ENCODE results near the gene SSBP2. TPM values are rescaled to one million over a fixed set of nuclear protein-coding genes. Genes with fewer than 3 reads are reported as not detected.
"Not testable (repeated sequence)": the region's sequence is repeated elsewhere in the genome, so short reads cannot be mapped to it uniquely, and the experiment has no call there.

Gene SSBP2
- total RNA-seq, 2 donors from 2014 or later, result 39.6 to 43.9 TPM

GRCh38 chr5:81630684-81631083 is 120.2 kb downstream of the SSBP2 start:
- H3K4me3 Mint-ChIP-seq, result no peak overlapping the region

GRCh38 chr5:81629986-81630385 is 120.9 kb downstream of the SSBP2 start:
- peaks cover 8% of the 10 kb centered on the region for H3K4me1 Mint-ChIP-seq
- H3K9me3 ChIP-seq (ENCODE audit: control insufficient read depth, low read length, poor library complexity, severe bottlenecking), result no peaks in the 10 kb centered on the region
- no peaks in the 10 kb centered on the region for H3K27me3 Mint-ChIP-seq
- H3K27ac Mint-ChIP-seq, result no peak overlapping the region
- peaks cover 6% of the 10 kb centered on the region for H3K36me3 Mint-ChIP-seq (ENCODE audit: low read depth)
- DNase-seq, result no peak
- no peak overlapping the region for H3K4me3 Mint-ChIP-seq
- no peak for ATAC-seq

More at GRCh38 chr5:81630684-81631083, 120.2 kb downstream of the SSBP2 start:
- H3K9me3 ChIP-seq (ENCODE audit: control insufficient read depth, low read length, poor library complexity, severe bottlenecking), result no peaks in the 10 kb centered on the region
- Mint-ChIP-seq H3K4me1 (peaks cover 6% of the 10 kb centered on the region), H3K27me3 (no peaks in the 10 kb centered on the region), H3K36me3 (ENCODE audit: low read depth) (peaks cover 6% of the 10 kb centered on the region), H3K27ac (no peak overlapping the region)
- ATAC-seq (peak; percentile 26), DNase-seq (no peak)

GRCh38 chr5:81628061-81628460 is 122.8 kb downstream of the SSBP2 start:
- not testable (repeated sequence) for DNase-seq; H3K4me3 Mint-ChIP-seq; H3K27me3 Mint-ChIP-seq; H3K4me1 Mint-ChIP-seq; H3K36me3 Mint-ChIP-seq (ENCODE audit: low read depth); H3K9me3 ChIP-seq (ENCODE audit: control insufficient read depth, low read length, poor library complexity, severe bottlenecking); H3K27ac Mint-ChIP-seq; ATAC-seq

GRCh38 chr5:81626524-81626923 is 124.4 kb downstream of the SSBP2 start:
- no peak overlapping the region for H3K27ac Mint-ChIP-seq
- no peaks in the 10 kb centered on the region for H3K9me3 ChIP-seq (ENCODE audit: control insufficient read depth, low read length, poor library complexity, severe bottlenecking)
- H3K4me3 Mint-ChIP-seq, result no peak overlapping the region
- no peaks in the 10 kb centered on the region for H3K27me3 Mint-ChIP-seq
- H3K4me1 Mint-ChIP-seq, result peaks cover 8% of the 10 kb centered on the region
- ATAC-seq (no peak), DNase-seq (no peak)
- H3K36me3 Mint-ChIP-seq (ENCODE audit: low read depth), result peaks cover 6% of the 10 kb centered on the region

GRCh38 chr5:81609810-81610375 is 141.0 kb downstream of the SSBP2 start:
- peaks cover 8% of the 10 kb centered on the region for H3K36me3 Mint-ChIP-seq (ENCODE audit: low read depth)
- peaks cover 6% of the 10 kb centered on the region for H3K4me1 Mint-ChIP-seq
- no peaks in the 10 kb centered on the region for H3K27me3 Mint-ChIP-seq
- no peaks in the 10 kb centered on the region for H3K9me3 ChIP-seq (ENCODE audit: control insufficient read depth, low read length, poor library complexity, severe bottlenecking)
- no peak overlapping the region for H3K27ac Mint-ChIP-seq
- DNase-seq (no peak), ATAC-seq (no peak)
- H3K4me3 Mint-ChIP-seq, result no peak overlapping the region

- Mint-ChIP-seq H3K4me3 (no peak overlapping the region), H3K27ac (no peak overlapping the region), H3K27me3 (no peaks in the 10 kb centered on the region), H3K4me1 (peaks cover 6% of the 10 kb centered on the region), H3K36me3 (ENCODE audit: low read depth) (peaks cover 4% of the 10 kb centered on the region)
- no peaks in the 10 kb centered on the region for H3K9me3 ChIP-seq (ENCODE audit: control insufficient read depth, low read length, poor library complexity, severe bottlenecking)
- ATAC-seq (no peak), DNase-seq (no peak)
Observed at GRCh38 chr5:81608976-81609375, 141.9 kb downstream of the SSBP2 start.

- H3K4me3 Mint-ChIP-seq, result no peak overlapping the region
- H3K27ac Mint-ChIP-seq, result no peak overlapping the region
- no peak for ATAC-seq
- no peaks in the 10 kb centered on the region for H3K9me3 ChIP-seq (ENCODE audit: control insufficient read depth, low read length, poor library complexity, severe bottlenecking)
- H3K27me3 Mint-ChIP-seq, result no peaks in the 10 kb centered on the region
- H3K4me1 Mint-ChIP-seq, result peaks cover 9% of the 10 kb centered on the region
- no peak for DNase-seq
- H3K36me3 Mint-ChIP-seq (ENCODE audit: low read depth), result peaks cover 4% of the 10 kb centered on the region
Observed at GRCh38 chr5:81607693-81608092, 143.2 kb downstream of the SSBP2 start.

- no peak overlapping the region for H3K27ac Mint-ChIP-seq
- no peaks in the 10 kb centered on the region for H3K9me3 ChIP-seq (ENCODE audit: control insufficient read depth, low read length, poor library complexity, severe bottlenecking)
- H3K27me3 Mint-ChIP-seq, result no peaks in the 10 kb centered on the region
- no peak for DNase-seq
- no peak overlapping the region for H3K4me3 Mint-ChIP-seq
- ATAC-seq, result no peak
- peaks cover 14% of the 10 kb centered on the region for H3K4me1 Mint-ChIP-seq
- H3K36me3 Mint-ChIP-seq (ENCODE audit: low read depth), result peaks cover 4% of the 10 kb centered on the region
Observed at GRCh38 chr5:81606150-81606549, 144.7 kb downstream of the SSBP2 start.

GRCh38 chr5:81605299-81605698 is 145.6 kb downstream of the SSBP2 start:
- no peaks in the 10 kb centered on the region for H3K9me3 ChIP-seq (ENCODE audit: control insufficient read depth, low read length, poor library complexity, severe bottlenecking)
- no peak overlapping the region for H3K27ac Mint-ChIP-seq
- H3K4me1 Mint-ChIP-seq, result peaks cover 14% of the 10 kb centered on the region
- no peak overlapping the region for H3K4me3 Mint-ChIP-seq
- no peaks in the 10 kb centered on the region for H3K27me3 Mint-ChIP-seq
- no peak for ATAC-seq
- H3K36me3 Mint-ChIP-seq (ENCODE audit: low read depth), result peaks cover 4% of the 10 kb centered on the region
- DNase-seq, result no peak

DNA sequence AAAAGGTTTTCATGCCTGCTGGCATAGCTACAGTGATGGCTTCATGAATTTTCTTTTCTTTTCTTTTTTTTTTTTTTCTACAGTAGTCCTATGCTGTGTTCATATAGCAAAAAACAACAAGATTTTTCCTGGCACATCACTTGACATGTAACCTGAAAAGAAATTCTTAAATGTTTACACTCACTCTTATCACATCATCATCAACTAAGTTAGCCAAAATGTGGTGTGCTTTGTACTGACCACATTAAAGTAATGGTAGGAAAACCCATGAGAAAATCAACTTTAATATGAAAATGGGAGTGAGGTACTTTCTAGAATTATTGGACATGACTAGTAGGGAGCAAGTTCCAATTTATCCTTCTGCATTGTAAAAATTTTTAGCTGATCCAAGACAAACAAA is 146.7 kb downstream of the SSBP2 start:
- Mint-ChIP-seq H3K27me3 (no peaks in the 10 kb centered on the region), H3K36me3 (ENCODE audit: low read depth) (no peaks in the 10 kb centered on the region), H3K27ac (no peak overlapping the region), H3K4me1 (peaks cover 13% of the 10 kb centered on the region), H3K4me3 (no peak overlapping the region)
- ATAC-seq (no peak), DNase-seq (no peak)
- no peaks in the 10 kb centered on the region for H3K9me3 ChIP-seq (ENCODE audit: control insufficient read depth, low read length, poor library complexity, severe bottlenecking)

DNA sequence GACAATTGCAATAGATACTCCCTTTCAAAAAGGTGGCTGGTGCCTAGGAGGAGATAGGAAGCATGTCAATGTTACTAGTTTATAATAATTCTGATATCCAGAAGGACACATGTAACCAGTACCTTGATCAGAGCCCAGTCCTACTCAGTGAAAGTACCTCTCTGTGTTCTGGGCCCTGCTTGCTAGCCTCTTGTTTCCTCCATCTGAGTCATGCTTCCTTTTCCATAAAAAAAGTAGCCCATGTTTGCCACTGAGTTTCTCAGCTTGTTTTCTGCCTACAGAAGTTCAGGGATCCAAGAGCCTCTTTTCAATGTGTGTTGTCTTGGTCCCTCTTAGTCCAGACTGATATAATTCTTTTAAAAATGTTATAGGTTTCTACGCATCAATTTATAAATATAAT is 149.0 kb downstream of the SSBP2 start:
- no peak for DNase-seq
- ATAC-seq, result no peak
- no peaks in the 10 kb centered on the region for H3K9me3 ChIP-seq (ENCODE audit: control insufficient read depth, low read length, poor library complexity, severe bottlenecking)
- Mint-ChIP-seq H3K4me3 (no peak overlapping the region), H3K27me3 (no peaks in the 10 kb centered on the region), H3K36me3 (ENCODE audit: low read depth) (peaks cover 3% of the 10 kb centered on the region), H3K27ac (no peak overlapping the region), H3K4me1 (peaks cover 8% of the 10 kb centered on the region)

GRCh38 chr5:81592085-81592484 is 158.8 kb downstream of the SSBP2 start:
- not testable (repeated sequence) for ATAC-seq; H3K27me3 Mint-ChIP-seq; H3K4me1 Mint-ChIP-seq; H3K9me3 ChIP-seq (ENCODE audit: control insufficient read depth, low read length, poor library complexity, severe bottlenecking); H3K4me3 Mint-ChIP-seq; H3K27ac Mint-ChIP-seq; DNase-seq; H3K36me3 Mint-ChIP-seq (ENCODE audit: low read depth)

DNA sequence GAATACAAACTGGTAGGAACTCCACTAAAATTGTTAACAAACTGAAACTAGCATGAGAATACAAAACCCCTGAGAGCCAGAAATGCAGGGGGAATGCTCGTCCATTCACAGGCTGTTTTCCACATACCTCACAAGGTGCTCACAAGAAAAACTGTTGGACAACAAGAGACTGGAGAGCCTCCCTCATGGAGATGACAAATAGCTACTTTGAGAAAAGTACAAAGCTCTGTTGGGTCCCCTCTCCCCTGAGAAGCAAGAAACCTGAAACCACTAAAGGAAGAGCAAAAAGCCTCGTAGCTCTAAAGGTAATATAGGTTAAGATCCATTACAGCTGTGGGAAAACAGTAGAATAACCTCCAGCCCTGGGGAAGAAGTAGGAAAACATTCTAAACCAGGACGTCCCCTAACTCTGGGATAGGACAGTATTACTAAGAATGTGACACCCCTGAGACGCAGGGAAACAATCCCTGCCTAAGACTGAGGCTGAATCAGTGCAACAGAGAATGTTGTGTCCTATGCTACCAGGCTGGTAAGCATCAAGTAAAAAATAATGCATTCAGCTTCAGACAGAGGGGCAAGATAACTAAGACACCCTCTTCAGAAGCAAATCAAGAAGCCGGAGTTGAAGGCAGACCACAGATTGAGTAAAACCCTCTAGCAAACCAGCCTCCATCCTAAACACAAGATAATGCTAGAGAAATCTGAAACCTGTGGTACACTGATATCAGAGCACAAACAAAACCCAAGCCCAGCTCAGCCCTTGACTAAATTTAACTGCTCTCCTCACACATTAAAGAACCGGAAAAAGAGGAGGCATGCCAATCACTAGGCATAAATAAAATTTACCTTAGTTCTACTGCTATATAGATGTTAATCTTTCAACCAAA is 160.2 kb downstream of the SSBP2 start:
- DNase-seq (no peak), ATAC-seq (no peak)
- Mint-ChIP-seq H3K27ac (no peak overlapping the region), H3K4me1 (peaks cover 11% of the 10 kb centered on the region), H3K27me3 (no peaks in the 10 kb centered on the region), H3K36me3 (ENCODE audit: low read depth) (no peaks in the 10 kb centered on the region), H3K4me3 (no peak overlapping the region)
- H3K9me3 ChIP-seq (ENCODE audit: control insufficient read depth, low read length, poor library complexity, severe bottlenecking), result no peaks in the 10 kb centered on the region
